T-helper 17 cell (primary cell): Measurements from ENCODE around the gene ZFAND3. TPM values are rescaled to one million over a fixed set of nuclear protein-coding genes. Genes with fewer than 3 reads are reported as not detected.

Experiments
- ATAC-seq: fragments of 150-1000 bp; cut with Tn5 transposase; 2 replicates; pipeline ENCODE4 v1.10.0; 2021; ENCODE audit warnings: mild to moderate bottlenecking, moderate library complexity
- DNase-seq, 3 donors: peaks; one replicate each; pipeline versions ENCODE4 v3.0.0 to v3.0.0-alpha.2; 2020 to 2021
- H3K9me3 ChIP-seq: one replicate; pipeline ENCODE4 v1.7.0; 2013; ENCODE audit warnings: low read length, mild to moderate bottlenecking; ENCODE audit not compliant: control insufficient read depth, poor library complexity, severe bottlenecking
- H3K27ac Mint-ChIP-seq: one replicate; pipeline ENCODE4 v1.8.0; 2022; ENCODE audit warnings: mild to moderate bottlenecking, moderate library complexity, mixed read lengths
- H3K27me3 Mint-ChIP-seq: one replicate; pipeline ENCODE4 v1.8.0; 2022; ENCODE audit warnings: mixed read lengths
- H3K36me3 Mint-ChIP-seq: one replicate; pipeline ENCODE4 v1.8.0; 2022; ENCODE audit warnings: low read depth, mixed read lengths
- H3K4me1 Mint-ChIP-seq: one replicate; pipeline ENCODE4 v1.8.0; 2022; ENCODE audit warnings: mild to moderate bottlenecking, mixed read lengths
- H3K4me3 Mint-ChIP-seq: one replicate; pipeline ENCODE4 v1.8.0; 2022; ENCODE audit warnings: mild to moderate bottlenecking, moderate library complexity, mixed read lengths
- total RNA-seq, 4 donors: library from RNA in 2 of 4; stranded (reverse) in 2 of 4; gene quantifications; one replicate each; pipeline ENCODE4 v1.2.3 and lab custom pipeline; 2022 to 2026

The ZFAND3 gene
- total RNA-seq, 2 donors from 2014 or later = 48.6 to 61.0 TPM

DNA sequence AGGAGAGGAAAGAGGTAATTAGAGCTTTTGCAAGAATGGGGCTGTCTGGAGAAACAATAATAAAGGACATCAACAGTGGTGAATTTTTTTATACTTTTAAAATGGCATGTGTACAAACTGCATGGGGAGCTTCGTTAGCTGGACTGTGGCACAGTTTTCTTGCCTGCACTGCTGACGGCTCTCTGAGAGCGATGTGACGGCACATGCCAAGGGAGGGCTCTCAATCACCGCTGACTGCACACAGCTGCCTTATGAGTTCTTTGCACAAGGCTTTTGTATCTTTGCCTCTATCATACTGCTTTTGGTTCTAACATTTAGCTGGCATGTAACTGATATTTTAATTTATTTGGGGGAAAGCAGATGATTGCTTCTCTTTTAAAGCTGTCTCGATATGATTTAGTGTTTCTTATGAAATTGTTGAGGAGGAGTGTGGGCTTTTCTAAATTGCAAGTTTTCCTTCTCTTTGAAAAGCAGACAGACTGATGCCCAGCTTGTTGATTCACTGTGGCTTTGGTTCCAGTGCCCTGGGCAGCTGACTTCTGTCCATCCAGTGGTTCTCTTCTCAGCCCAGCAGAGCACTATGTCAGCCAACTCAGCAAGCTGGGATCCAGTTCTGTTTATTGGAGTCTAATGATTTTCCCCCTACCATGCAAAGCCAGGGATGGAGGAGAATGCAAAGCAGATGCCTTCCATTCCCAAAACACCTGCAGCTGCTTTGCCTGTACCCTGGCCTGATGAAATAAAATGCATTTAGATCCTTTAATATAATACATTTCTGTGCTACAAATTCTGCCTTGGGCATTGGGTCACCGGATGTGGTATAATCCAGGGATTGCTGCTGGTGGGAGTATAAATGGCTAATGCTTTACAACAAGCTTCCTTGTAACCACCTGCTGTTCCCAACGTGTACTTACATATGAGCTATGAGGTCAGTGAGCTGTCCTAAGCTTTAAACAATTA lies 323.9 kb downstream of the ZFAND3 start:
- no peaks in the 10 kb centered on the region for H3K9me3 ChIP-seq
- Mint-ChIP-seq H3K4me3 (no peak overlapping the region), H3K4me1 (peaks cover 37% of the 10 kb centered on the region), H3K27me3 (no peaks in the 10 kb centered on the region), H3K27ac (no peak overlapping the region), H3K36me3 (no peaks in the 10 kb centered on the region)
- no peak for DNase-seq
- ATAC-seq = no peak

DNA sequence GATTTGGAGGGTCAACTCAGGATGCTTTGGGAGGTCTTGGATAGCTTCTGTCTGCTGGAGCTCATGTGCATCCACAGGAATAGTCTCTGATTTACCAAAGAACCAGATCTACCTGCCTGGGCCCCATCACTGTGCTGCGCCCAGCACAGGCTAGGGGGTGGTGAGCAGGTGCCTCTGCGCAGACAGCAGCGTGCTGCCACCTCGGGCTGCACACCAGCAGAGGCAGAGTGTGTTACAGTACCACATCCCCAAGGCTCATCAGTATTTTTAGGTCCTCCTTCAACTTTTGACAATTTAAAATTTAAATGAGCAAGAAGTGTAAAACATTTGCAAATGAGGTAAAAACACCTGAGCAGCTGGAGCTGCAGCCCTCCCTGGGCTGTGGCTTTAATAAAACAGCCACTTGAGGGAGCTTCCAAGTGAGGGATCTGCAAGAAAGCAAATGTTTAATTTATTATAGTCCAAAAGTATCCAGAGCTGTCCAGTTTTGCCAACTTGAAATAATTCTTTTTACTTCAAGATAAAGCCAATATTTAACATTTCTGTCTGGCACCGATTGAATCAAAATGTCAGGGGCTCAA lies 324.9 kb downstream of the ZFAND3 start:
- no peaks in the 10 kb centered on the region for H3K27me3 Mint-ChIP-seq
- no peaks in the 10 kb centered on the region for H3K9me3 ChIP-seq
- no peaks in the 10 kb centered on the region for H3K36me3 Mint-ChIP-seq
- ATAC-seq = no peak
- no peak for DNase-seq
- H3K27ac Mint-ChIP-seq = no peak overlapping the region
- peaks cover 30% of the 10 kb centered on the region for H3K4me1 Mint-ChIP-seq
- H3K4me3 Mint-ChIP-seq = no peak overlapping the region

DNA sequence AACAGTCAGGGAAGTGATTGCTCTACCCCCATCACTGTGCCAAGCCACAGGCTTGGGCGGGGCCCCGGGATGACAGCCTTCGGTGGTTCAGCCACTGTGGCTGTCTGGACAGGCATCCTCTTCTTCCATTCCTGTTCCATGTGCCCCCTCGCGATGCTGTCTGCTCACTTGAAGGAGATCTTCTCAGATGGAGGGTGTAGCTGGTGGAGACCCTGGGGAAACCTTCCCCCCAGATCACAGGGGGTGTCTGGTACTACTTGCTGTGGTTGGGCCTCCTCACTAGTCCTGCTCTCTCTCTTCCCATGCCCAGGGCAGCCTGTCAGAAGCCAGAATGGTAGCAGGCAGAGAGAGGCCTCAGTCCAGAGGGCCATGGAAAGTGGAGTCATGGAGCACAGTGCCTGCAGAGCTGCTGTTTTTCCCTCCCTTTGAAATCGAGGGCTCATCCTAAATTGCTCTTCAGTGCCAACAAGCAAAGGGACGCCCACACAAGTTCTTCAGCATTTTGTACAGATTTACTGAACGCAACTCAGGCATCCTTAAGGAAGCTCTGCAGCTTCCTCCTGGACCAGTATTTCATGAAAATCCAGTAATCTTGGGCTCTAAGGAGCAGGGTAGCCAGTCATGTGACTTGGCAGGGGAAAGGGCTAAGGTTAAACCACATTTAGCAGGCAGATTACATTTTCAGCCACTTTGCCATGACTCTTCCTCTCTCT lies 326.6 kb downstream of the ZFAND3 start:
- ATAC-seq (no peak), DNase-seq (no peak)
- Mint-ChIP-seq H3K36me3 (no peaks in the 10 kb centered on the region), H3K4me3 (no peak overlapping the region), H3K27ac (peak overlapping the region; percentile 84), H3K27me3 (no peaks in the 10 kb centered on the region), H3K4me1 (peaks cover 27% of the 10 kb centered on the region)
- H3K9me3 ChIP-seq = no peaks in the 10 kb centered on the region

DNA sequence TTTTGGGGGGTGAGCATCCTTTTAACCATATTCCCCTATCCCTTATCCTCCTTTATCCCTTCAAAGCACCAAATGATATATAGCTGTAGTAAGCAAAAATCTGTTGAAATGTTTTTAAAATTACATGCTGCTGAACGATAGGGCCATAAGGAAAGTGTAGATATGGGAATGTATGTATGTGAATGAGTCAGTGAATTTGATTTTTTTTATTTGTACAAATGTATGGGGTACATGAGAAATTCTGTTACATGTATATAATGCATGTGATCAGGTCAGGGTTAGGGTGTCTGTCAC lies 327.2 kb downstream of the ZFAND3 start:
- no peaks in the 10 kb centered on the region for H3K9me3 ChIP-seq
- no peaks in the 10 kb centered on the region for H3K27me3 Mint-ChIP-seq
- DNase-seq = no peak
- H3K27ac Mint-ChIP-seq = peak overlapping the region; percentile 84
- peaks cover 23% of the 10 kb centered on the region for H3K4me1 Mint-ChIP-seq
- ATAC-seq = no peak
- H3K4me3 Mint-ChIP-seq = no peak overlapping the region
- no peaks in the 10 kb centered on the region for H3K36me3 Mint-ChIP-seq

DNA sequence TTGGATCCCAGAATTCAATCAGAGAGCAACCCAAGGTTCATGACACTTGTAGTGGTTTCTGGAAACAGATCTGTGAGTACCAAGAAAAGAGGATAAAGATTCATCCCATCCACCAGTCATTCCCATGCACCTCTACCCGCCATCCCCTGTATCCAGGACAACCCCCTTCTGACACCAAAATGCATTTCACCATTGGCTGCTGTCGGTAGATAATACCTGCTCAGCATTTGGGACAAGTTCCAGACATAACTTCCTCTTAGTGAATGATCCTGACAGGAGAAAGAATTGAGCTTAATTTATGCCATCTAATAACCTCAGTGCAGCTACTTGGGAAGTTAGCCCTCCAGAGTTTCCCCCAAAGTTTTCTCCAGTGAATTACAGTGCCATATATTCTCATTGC lies 329.1 kb downstream of the ZFAND3 start:
- Mint-ChIP-seq H3K4me1 (peaks cover 16% of the 10 kb centered on the region), H3K27me3 (no peaks in the 10 kb centered on the region), H3K4me3 (no peak overlapping the region), H3K27ac (no peak overlapping the region), H3K36me3 (no peaks in the 10 kb centered on the region)
- DNase-seq (no peak), ATAC-seq (no peak)
- H3K9me3 ChIP-seq = no peaks in the 10 kb centered on the region

DNA sequence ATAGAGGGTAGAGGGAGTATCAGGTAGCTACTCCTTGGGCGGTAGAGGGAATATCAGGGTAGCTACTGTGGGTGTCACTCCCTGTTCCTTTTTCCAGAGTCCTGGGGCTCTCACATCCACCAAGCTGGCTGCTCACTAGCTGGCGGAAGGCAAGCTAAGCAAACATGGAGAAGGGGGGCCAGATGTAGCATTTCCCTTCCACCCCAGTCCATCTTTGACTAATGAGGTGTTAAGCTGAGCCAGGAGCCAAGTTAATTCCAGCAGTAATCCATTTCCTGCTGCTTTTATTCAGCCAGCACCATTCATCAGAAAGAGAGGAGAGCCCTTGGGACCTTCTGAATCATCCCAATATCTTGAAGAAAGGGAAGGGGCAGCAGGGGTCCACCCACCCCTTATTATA lies 330.0 kb downstream of the ZFAND3 start:
- Mint-ChIP-seq H3K36me3 (no peaks in the 10 kb centered on the region), H3K4me1 (peaks cover 16% of the 10 kb centered on the region), H3K4me3 (no peak overlapping the region), H3K27ac (peak overlapping the region; percentile 53), H3K27me3 (no peaks in the 10 kb centered on the region)
- H3K9me3 ChIP-seq = no peaks in the 10 kb centered on the region
- DNase-seq (no peak), ATAC-seq (no peak)

DNA sequence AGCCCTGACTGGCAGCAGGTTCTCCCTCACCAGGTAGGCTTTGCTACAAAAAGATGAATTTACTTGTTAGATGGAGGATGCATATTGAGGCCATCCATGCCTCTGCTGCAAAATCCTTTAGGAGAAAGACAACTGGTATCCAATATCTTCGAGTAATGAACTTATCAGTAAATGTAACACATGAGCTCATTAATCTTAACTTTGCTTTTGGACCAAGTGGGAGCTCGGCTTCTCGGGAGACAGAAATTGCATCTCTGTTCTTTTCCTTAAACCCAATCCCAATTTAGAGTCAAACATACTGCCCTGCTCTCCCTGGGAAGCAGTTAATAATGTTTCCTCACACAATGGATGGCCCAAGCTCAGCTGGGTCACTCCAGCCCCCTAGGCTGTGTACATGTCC lies 330.5 kb downstream of the ZFAND3 start:
- H3K9me3 ChIP-seq = no peaks in the 10 kb centered on the region
- no peak for DNase-seq
- Mint-ChIP-seq H3K36me3 (no peaks in the 10 kb centered on the region), H3K4me1 (peaks cover 20% of the 10 kb centered on the region), H3K4me3 (no peak overlapping the region), H3K27me3 (no peaks in the 10 kb centered on the region), H3K27ac (peak overlapping the region; percentile 53)
- no peak for ATAC-seq

DNA sequence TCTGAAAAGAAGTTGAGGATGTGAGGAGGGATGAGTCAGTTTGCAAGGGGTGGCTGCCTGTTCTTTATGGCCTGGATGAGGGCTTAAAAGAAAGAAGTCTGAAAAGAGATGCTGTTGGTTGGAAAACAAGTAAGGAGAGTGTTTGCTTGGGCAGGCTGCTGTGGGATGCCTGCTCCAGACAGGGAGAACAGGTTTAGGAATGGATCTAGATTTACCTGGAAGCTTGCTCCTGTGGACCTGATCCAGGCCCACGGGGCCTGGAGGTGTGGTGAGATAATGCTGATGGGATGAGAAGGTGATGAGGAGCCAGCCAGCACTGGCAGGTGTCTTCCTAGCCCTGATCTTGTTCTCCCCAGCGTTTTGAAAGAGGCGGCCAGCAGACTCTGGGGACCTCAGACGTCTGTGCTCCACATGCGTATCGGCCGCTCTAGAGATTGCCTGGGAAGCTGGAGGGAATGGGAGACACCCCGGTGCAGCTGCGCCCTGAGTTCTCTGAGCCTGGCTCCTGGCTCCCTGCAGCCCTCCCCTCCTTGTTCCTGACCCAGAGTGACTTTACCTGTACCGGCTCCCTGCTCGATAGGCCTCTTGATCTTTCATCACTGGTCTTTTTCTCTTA lies 331.3 kb downstream of the ZFAND3 start:
- no peak for ATAC-seq

DNA sequence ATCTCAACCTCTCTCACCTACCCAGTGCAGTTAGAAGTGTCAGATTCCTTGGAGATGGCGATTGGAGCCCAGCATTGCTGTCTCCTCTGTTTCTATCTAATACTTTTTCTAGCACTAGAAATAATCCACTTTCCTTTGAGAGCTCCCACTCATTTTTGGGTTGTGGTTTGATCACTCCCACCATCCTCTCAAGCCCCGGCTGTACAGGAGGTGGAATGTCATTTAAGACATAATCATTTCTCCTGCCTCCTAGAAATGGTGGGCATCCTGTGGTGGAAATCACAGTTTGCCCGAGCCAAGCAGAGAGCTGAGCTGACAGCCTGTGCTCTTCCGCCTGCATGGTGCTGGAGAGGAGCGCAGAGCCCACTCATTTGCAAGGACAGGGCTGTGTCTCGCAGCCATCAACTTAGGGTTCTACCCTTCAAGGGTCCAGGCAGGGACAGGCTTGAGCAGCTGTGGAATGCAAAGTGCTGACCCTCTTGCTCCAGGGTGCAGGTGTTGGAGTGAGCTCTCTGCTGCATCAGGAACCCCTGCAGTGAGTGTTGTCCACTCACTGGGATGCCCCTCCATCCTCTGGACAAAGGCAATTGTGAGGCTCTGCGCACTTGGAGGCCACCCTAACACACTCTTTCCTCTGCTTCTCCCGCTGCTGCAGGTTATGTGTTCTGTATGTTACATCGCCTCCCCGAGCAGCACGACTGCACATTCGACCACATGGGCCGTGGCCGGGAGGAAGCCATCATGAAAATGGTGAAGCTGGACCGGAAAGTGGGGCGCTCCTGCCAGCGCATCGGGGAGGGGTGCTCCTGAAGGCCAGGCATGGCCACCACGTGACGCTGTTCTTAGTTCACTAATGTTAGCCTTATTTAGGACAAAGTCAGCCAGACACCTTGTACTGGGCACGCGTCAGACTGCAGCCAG lies 332.3 kb downstream of the ZFAND3 start:
- H3K4me3 Mint-ChIP-seq = no peak overlapping the region
- no peaks in the 10 kb centered on the region for H3K36me3 Mint-ChIP-seq
- H3K27me3 Mint-ChIP-seq = no peaks in the 10 kb centered on the region
- no peak for ATAC-seq
- H3K4me1 Mint-ChIP-seq = peaks cover 20% of the 10 kb centered on the region
- H3K27ac Mint-ChIP-seq = no peak overlapping the region
- no peak for DNase-seq
- H3K9me3 ChIP-seq = no peaks in the 10 kb centered on the region

More for the DNA sequence above, 331.3 kb downstream of the ZFAND3 start:
- no peak for DNase-seq
- Mint-ChIP-seq H3K27me3 (no peaks in the 10 kb centered on the region), H3K27ac (no peak overlapping the region), H3K4me3 (no peak overlapping the region), H3K4me1 (peaks cover 23% of the 10 kb centered on the region), H3K36me3 (no peaks in the 10 kb centered on the region)
- no peaks in the 10 kb centered on the region for H3K9me3 ChIP-seq

DNA sequence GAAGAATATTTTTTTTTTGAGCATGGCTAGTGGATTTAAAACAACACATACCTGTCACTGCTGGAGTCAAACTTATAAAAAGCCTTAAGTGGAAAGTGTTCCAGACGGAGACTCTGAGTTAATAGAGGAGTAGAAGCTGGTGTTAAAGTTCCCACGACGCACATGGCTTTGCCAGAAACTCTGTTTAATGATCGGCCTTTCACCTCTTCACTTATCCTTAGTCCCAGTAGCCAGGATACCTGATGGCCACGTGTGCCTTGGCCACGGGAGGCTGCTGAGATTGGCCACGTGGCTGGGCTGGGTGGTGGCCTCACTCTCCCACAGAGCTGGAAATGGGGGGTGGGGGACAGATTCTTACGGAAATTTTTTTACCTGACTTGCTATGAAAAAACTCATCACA lies 333.1 kb downstream of the ZFAND3 start:
- Mint-ChIP-seq H3K4me3 (no peak overlapping the region), H3K36me3 (no peaks in the 10 kb centered on the region), H3K27me3 (no peaks in the 10 kb centered on the region), H3K27ac (no peak overlapping the region), H3K4me1 (peaks cover 17% of the 10 kb centered on the region)
- ATAC-seq (no peak), DNase-seq (no peak)
- no peaks in the 10 kb centered on the region for H3K9me3 ChIP-seq

DNA sequence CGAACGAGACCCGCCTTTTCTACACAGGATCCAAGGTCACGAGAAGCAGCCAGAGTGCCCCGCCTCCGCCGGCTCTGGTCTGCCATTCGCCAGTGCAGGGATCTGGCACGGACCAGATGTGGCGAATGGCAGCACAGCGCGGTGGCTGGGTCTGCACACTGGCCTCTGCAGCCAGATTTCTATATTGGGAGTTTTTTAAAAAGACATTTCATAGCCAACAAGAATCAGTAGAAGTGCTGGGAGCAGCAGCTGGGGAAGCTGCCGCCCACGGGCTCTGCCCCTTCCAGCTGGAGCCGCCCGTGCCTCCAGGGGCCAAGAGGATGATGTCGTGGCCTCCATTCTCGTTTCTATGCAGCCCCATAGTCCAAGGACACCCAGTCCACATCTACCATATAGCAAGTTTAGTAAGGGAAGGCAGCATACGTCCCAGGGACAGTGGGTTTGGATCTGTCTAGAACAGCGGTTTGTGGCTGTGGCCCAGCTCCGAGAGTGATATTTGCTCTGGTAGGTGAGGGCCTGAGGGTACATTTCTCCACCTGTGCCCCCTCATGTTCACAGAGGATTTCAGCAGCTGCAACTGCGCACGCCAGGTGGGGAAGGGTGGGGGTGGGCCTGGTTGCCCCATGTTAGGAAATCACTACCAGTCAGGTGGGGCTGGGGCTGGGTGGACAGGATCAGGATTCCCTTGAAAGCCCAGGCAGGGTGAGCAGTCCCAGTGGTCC lies 333.7 kb downstream of the ZFAND3 start:
- H3K27ac Mint-ChIP-seq = no peak overlapping the region
- peaks cover 13% of the 10 kb centered on the region for H3K4me1 Mint-ChIP-seq
- no peaks in the 10 kb centered on the region for H3K36me3 Mint-ChIP-seq
- ATAC-seq = no peak
- no peaks in the 10 kb centered on the region for H3K9me3 ChIP-seq
- H3K27me3 Mint-ChIP-seq = no peaks in the 10 kb centered on the region
- H3K4me3 Mint-ChIP-seq = no peak overlapping the region
- DNase-seq = no peak

DNA sequence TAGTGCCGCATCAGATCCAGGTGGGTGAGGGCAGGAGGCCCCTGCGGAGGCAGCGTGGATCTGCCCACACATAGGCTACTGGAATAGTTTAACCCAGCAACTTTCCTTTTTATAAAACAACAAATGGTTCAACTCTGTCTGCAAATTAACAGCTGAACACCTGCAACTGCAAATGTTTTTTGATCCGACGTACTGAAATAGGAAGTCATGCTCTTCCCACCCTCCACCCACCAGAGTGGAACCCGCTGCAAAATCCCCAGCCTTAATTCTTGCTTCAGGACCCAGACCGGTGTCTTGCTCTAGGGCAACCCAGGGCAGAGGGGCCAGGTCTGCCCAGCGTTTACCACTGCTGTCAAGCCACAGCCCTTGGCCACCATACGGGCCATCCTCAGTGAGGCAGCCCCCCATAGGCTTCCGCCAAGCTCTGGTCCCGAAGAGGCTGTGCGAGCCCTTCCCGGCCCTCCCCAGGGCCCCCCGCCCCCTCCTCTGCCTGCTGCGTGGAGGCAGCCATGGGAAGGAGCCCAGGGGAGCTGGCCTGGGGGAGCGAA lies 334.3 kb downstream of the ZFAND3 start:
- DNase-seq (no peak), ATAC-seq (no peak)
- Mint-ChIP-seq H3K27me3 (no peaks in the 10 kb centered on the region), H3K4me3 (no peak overlapping the region), H3K4me1 (peaks cover 13% of the 10 kb centered on the region), H3K36me3 (no peaks in the 10 kb centered on the region), H3K27ac (no peak overlapping the region)
- H3K9me3 ChIP-seq = no peaks in the 10 kb centered on the region
